Esophagus muscularis mucosa (tissue), 4 donors: Measurements from ENCODE around the gene FMO1. TPM values are rescaled to one million over a fixed set of nuclear protein-coding genes. Genes with fewer than 3 reads are reported as not detected.

ENCODE experiments used
- DNase-seq: peaks from one replicate; pipeline ENCODE4 v3.0.0-alpha.2; 2017; ENCODE audit errors: extremely low spot score
- H3K27ac ChIP-seq, 4 donors: fragments of 200-600 bp; sonication (generic); replicated peaks in 1 of 4; 1 replicate in 3 of 4; 2 replicates in 1 of 4; pipeline ENCODE4 v1.5.1; 2016 to 2019; ENCODE audit warnings: mild to moderate bottlenecking in 1 of 4
- H3K27me3 ChIP-seq, 4 donors: fragments of 200-600 bp; sonication (generic); one replicate each; pipeline versions ENCODE4 v1.5.1 to v1.6.0; 2016 to 2019
- H3K36me3 ChIP-seq, 4 donors: fragments of 200-600 bp; sonication (generic); one replicate each; pipeline ENCODE4 v1.5.1; 2016 to 2019
- H3K4me1 ChIP-seq, 4 donors: fragments of 200-600 bp; sonication (generic); one replicate each; pipeline ENCODE4 v1.5.1; 2016 to 2019
- H3K4me3 ChIP-seq, 4 donors: fragments of 200-600 bp; sonication (generic); 1 replicate in 2 of 4; 2 replicates in 2 of 4; pipeline ENCODE4 v1.5.1; 2016 to 2019; ENCODE audit warnings: mild to moderate bottlenecking in 4 of 4, moderate library complexity in 1 of 4
- H3K9me3 ChIP-seq, 4 donors: fragments of 200-600 bp; sonication (generic); 1 replicate in 3 of 4; 2 replicates in 1 of 4; pipeline ENCODE4 v1.5.1; 2016 to 2019
- EP300 ChIP-seq: sonication (generic); formaldehyde crosslinking; IDR thresholded peaks from one replicate; pipeline ENCODE4 v1.6.1; 2017; ENCODE audit warnings: antibody characterized with exemption
- POLR2A ChIP-seq: fragments of 450-650 bp; IDR thresholded peaks from one replicate; pipeline ENCODE4 v1.6.1; 2017; ENCODE audit warnings: antibody characterized with exemption, moderate library complexity, mild to moderate bottlenecking, low read depth
- POLR2AphosphoS5 ChIP-seq, 2 donors: sonication (generic); formaldehyde crosslinking; IDR thresholded peaks; one replicate each; pipeline ENCODE4 v1.6.1; 2017; ENCODE audit warnings: antibody characterized with exemption in 2 of 2
- WGBS: methylation state at CpG from one replicate; pipeline ENCODE4 v1.1.5; 2018; 5-methylcytosine and 5-hydroxymethylcytosine counted together
- intact Hi-C: fragments of 100-400 bp; cut with DNase I; formaldehyde crosslinking; loops from one replicate; pipeline ENCODE4 v1.15.1; 2023
- total RNA-seq, 4 donors: library from RNA; depleted of rRNA; stranded (reverse); fragments of >200 nt; gene quantifications; one replicate each; pipeline versions ENCODE4 v1.1.0 to v1.2.1, GENCODE V29; 2016
- TF ChIP-seq, protein P1 (sequence below), 3 experiments: fragments of 200-600 bp in 2 of 3; fragments of 450-650 bp in 1 of 3; sonication (generic) in 2 of 3; IDR thresholded peaks; one replicate each; pipeline ENCODE4 v1.5.1; 2017 to 2019; ENCODE audit warnings: antibody characterized with exemption in 3 of 3, mild to moderate bottlenecking in 2 of 3, moderate library complexity in 1 of 3

FMO1 gene
- total RNA-seq, 4 donors from 2014 or later: 0.34 TPM; not detected in 3

- 89% methylated on average over 4 of the region's 4 CpGs for WGBS
- Histone ChIP-seq H3K27me3 (peaks cover 0 to 15% (median 6%) of the 10 kb centered on the region in 4 donors), H3K9me3 (no peaks in the 10 kb centered on the region), H3K27ac (no peak overlapping the region), H3K36me3 (no peaks in the 10 kb centered on the region), H3K4me3 (no peak overlapping the region), H3K4me1 (peaks cover 0 to 12% (median 4%) of the 10 kb centered on the region in 4 donors)
- DNase-seq: no peak
- intact Hi-C loops: loop anchor here (2.0 kb wide), 1 partner anchor 65 kb away; no protein-coding TSS in a partner anchor
- no peak for TF ChIP-seq EP300
- TF ChIP-seq POLR2AphosphoS5 (IDR thresholded peaks at IDR 0.05): no peak
- no peak for TF ChIP-seq POLR2A
- TF ChIP-seq, protein P1, sequence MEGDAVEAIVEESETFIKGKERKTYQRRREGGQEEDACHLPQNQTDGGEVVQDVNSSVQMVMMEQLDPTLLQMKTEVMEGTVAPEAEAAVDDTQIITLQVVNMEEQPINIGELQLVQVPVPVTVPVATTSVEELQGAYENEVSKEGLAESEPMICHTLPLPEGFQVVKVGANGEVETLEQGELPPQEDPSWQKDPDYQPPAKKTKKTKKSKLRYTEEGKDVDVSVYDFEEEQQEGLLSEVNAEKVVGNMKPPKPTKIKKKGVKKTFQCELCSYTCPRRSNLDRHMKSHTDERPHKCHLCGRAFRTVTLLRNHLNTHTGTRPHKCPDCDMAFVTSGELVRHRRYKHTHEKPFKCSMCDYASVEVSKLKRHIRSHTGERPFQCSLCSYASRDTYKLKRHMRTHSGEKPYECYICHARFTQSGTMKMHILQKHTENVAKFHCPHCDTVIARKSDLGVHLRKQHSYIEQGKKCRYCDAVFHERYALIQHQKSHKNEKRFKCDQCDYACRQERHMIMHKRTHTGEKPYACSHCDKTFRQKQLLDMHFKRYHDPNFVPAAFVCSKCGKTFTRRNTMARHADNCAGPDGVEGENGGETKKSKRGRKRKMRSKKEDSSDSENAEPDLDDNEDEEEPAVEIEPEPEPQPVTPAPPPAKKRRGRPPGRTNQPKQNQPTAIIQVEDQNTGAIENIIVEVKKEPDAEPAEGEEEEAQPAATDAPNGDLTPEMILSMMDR (IDR thresholded peaks at IDR 0.05): no peak
These were observed 793 bp upstream of the FMO1 start for GRCh38 chr1:171247501-171247900.

- DNase-seq: no peak
- Histone ChIP-seq H3K27ac (no peak overlapping the region), H3K27me3 (peaks cover 0 to 26% (median 8%) of the 10 kb centered on the region in 4 donors), H3K36me3 (no peaks in the 10 kb centered on the region), H3K4me3 (no peak overlapping the region), H3K4me1 (peaks cover 0 to 12% (median 4%) of the 10 kb centered on the region in 4 donors), H3K9me3 (no peaks in the 10 kb centered on the region)
- intact Hi-C loops: no loop called here
- TF ChIP-seq, protein P1 (IDR thresholded peaks at IDR 0.05): no peak
- TF ChIP-seq POLR2AphosphoS5 (IDR thresholded peaks at IDR 0.05) (no peak), POLR2A (no peak), EP300 (no peak)
- WGBS: 38% methylated on average over 1 of the region's 1 CpG
These were observed 547 bp downstream of the FMO1 start for GRCh38 chr1:171248841-171249240.

GRCh38 chr1:171250263-171250662, 2.0 kb downstream of the FMO1 start:
- Histone ChIP-seq H3K9me3 (no peaks in the 10 kb centered on the region), H3K27me3 (peaks cover 0 to 31% (median 8%) of the 10 kb centered on the region in 4 donors), H3K36me3 (no peaks in the 10 kb centered on the region), H3K27ac (no peak overlapping the region), H3K4me3 (no peak overlapping the region), H3K4me1 (peaks cover 0 to 12% (median 4%) of the 10 kb centered on the region in 4 donors)
- intact Hi-C loops: no loop called here
- DNase-seq: no peak
- 94% methylated on average over 3 of the region's 3 CpGs for WGBS
- TF ChIP-seq POLR2AphosphoS5 (IDR thresholded peaks at IDR 0.05) (no peak), EP300 (no peak), POLR2A (no peak)
- TF ChIP-seq, protein P1 (IDR thresholded peaks at IDR 0.05): no peak

DNA sequence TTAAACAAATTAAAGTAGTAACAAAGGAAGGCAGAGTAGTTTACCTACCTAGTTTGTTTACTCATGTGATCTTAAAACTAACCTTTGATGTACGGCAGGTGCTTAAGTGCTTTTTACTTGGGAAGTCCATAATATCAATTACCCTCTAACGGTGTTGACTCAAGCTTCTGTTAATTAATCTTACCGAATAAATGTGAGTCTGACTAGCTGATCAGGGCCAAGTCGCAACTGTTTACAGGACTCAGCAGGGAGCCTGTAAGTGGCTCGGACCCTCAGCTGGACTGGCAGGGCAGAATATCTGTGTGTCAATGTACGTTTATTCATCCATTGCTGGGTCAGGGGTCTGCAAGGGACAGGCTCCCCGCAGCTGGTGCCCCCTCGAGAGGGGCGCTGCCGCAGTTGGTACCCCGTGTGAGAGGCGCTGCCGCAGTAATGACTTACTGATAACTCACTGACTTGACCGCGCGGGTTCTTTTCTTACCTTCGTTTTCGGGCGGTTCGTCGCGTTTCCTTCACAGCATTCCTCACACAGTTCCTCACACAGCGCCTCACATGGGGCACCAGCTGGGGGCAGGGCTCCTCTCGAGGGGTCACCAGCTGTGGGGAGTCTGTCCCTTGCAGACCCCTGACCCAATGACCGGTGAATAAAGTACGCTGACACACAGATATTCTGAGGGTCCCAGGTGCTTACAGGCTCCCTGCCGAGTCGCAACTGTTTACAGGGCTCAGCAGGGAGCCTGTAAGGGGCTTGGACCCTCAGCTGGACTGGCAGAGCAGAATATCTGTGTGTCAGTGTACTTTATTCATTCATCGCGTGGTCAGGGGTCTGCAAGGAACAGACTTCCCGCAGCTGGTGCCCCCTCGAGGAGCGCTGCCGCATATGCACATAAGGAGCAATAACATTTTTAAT, 3.0 kb downstream of the FMO1 start:
- Histone ChIP-seq H3K36me3 (no peaks in the 10 kb centered on the region), H3K9me3 (no peaks in the 10 kb centered on the region), H3K4me1 (peaks cover 0 to 12% (median 4%) of the 10 kb centered on the region in 4 donors), H3K27me3 (peaks cover 0 to 37% (median 8%) of the 10 kb centered on the region in 4 donors), H3K27ac (no peak overlapping the region), H3K4me3 (peak overlapping the region; percentile 47 to 62 (median 52))
- intact Hi-C loops: no loop called here
- DNase-seq: no peak
- WGBS: 6% methylated on average over 27 of the region's 34 CpGs
- TF ChIP-seq, protein P1 (IDR thresholded peaks at IDR 0.05): peak in 2 of 3 experiments; percentile 19 to 43
- TF ChIP-seq POLR2AphosphoS5 (IDR thresholded peaks at IDR 0.05): no peak
